Stimulated activated CD8-positive, alpha-beta memory T cell treated with anti-CD3 and anti-CD28 coated beads, Interleukin-7, amount 100 ng/mL, for 4 hours (primary cell): ENCODE results near the gene CNKSR3.

Experiments used
- DNase-seq, 2 donors: peaks; one replicate each; pipeline ENCODE4 v3.0.0-alpha.2; 2020; ENCODE audit warnings: low read depth in 2 of 2

CNKSR3 gene

GRCh38 chr6:154350293-154350692 lies 160.2 kb downstream of the CNKSR3 start:
- no peak for DNase-seq

GRCh38 chr6:154347981-154348380 lies 162.5 kb downstream of the CNKSR3 start:
- DNase-seq = no peak

- DNase-seq = no peak
Observed at GRCh38 chr6:154345811-154346210, 164.7 kb downstream of the CNKSR3 start.

GRCh38 chr6:154343473-154344308 lies 166.8 kb downstream of the CNKSR3 start:
- no peak for DNase-seq

GRCh38 chr6:154341871-154342270 lies 168.6 kb downstream of the CNKSR3 start:
- no peak for DNase-seq

- no peak for DNase-seq
Observed at GRCh38 chr6:154341336-154341735, 169.1 kb downstream of the CNKSR3 start.
